GM19397 (cell line): ENCODE measurements around the gene RSRC1.
"Not testable (repeated sequence)": the region's sequence is repeated elsewhere in the genome, so short reads cannot be mapped to it uniquely, and the experiment has no call there.

Experiments
- ATAC-seq: cut with Tn5 transposase; IDR thresholded peaks from one replicate; pipeline ENCODE4 v1.9.1; 2021; ENCODE audit warnings: mild to moderate bottlenecking, moderate library complexity; ENCODE audit not compliant: unreplicated experiment

RSRC1 gene

DNA sequence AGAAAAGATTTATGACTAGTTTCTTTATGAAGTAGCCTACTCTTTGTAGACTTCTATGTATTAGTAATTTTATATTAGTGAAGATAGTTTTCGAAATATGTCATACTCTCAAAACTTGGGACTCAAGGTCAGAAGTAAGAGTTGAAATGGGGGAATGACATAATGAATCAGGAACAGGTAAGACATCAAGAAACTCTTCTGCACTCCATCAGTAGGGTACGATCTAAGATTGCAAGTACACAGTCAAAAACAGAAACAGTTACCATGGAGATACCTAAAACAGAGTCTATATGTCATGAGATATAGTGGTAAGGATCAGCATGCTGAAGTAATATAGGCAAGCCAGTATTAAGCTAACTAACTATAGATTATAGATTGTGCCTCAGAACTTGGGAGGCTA, 274.1 kb downstream of the RSRC1 start:
- ATAC-seq = no peak

DNA sequence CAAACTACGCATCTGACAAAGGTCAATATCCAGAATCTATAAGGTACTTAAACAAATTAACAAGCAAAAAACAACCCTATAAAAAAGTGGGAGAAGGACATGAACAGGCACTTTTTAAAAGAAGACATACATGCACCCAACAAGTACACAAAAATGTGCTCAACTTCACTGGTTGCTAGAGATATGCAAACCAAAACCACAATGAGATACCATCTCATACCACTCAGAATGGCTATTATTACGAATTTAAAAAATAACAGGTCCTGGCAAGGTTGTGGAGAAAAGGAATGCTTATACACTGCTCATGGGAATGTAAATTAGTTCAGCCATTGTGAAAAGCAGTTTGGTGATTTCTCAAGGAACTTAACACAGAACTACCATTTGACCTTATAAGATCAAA, 285.5 kb downstream of the RSRC1 start:
- no peak for ATAC-seq

DNA sequence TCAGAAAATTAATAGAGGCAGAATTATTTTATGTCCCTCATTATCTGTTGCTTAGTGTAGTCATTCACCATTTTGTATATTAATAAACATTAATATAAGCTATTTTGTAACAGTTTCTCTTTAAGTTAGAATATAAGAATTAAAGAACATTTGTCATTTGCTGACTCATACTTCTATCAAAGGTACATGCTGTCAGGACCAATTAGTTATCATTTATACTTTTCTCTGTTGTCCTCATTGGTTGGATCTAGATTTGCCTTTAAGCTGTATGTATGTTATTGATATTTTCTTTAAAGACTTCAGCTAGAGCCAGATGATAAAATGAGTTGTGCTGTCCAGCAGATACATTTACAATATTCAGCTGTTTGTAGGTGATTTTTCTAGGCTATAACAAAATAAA, 292.7 kb downstream of the RSRC1 start:
- no peak for ATAC-seq

DNA sequence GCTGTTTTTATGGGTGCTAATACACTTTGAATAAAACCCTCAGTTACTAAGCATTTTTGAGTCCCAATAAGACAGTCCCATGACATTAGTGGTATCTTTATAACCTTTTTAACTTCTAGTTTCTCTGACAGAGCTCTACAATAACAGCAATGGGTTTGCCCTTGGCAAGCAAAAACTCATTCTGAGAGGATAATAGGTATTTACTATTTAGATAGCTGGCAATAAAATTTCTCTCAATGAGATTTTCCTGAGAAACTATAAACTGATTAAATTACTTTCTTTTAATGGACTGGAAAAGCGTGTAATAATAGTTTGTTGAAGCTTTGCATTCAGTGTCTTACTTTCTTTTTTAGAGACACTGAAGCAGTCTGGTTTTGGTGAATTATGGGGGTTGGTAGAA, 293.1 kb downstream of the RSRC1 start:
- ATAC-seq = no peak

DNA sequence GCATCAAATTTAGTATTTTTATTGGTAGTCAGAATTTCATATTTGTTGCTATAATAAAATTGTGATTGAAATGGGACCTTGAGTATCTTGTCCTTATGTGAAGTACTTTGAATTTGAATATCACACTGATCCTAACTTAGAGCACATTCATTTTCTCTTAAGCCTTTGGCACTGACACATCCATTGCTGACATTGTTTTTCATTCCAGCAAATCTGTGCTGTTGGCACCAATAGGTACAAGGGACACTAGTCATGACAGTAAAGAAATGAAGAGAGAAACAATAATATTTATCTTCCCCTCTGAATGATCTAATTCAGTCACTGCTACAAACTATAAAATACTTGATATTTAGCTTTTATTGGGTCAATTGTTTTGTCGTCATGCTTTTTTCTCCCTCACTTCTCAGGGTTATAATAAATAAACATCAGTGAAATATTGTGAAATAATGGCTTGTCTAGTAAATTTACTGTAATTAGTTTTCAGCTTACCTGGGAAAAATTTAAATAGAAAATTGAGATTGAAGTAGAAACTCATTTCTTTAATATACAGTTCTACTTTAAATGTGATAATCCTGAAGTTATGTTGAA, 294.3 kb downstream of the RSRC1 start:
- no peak for ATAC-seq

DNA sequence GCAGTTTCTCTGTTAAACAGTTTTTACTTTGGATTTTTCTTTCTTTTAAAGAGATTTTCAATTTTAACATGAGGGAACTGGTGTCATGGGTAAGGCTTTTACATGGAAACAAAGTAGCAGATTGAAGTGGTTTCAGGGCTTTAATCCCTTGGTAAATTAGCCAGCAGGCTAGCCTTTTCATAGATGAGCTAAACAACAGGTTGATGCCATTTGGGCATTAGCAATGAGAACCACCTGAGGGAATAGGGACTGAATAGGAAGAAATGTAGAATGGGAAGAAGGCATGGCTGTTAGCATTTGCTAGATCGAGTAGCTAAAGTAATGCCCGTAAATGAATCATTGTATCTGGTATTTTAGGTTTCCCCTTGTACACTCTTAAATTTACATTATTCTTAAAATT, 295.6 kb downstream of the RSRC1 start:
- ATAC-seq = no peak

DNA sequence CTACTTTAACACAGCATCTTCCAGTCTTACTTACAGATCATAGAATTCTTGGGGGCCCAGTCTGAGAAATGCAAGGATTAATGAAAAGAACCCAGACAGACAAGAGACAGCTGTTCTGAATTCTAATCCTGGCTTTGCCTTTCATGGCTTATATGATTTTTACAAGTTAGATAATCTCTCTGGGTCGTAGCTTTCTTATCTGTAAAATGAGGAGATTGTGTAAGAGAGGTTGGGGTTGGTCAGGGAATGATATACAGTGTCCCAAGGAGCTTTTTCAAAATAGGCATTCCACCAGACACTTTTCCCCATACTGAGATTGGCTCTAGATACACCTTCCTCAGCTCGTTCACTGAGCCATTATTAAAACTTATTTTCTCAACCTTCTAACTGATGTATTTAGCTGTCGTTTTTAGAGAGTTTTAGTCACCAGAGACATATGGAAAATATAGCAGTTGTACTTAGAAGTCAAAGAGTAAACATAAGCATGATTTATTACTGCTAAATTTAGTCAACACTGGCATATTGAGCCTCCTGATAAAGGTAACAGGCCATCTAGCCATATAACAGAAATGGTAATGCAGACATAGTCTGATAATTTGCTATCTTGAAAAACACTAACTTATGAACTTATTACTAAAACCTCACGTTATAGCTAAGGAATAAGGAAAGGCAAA, 298.1 kb downstream of the RSRC1 start:
- no peak for ATAC-seq

DNA sequence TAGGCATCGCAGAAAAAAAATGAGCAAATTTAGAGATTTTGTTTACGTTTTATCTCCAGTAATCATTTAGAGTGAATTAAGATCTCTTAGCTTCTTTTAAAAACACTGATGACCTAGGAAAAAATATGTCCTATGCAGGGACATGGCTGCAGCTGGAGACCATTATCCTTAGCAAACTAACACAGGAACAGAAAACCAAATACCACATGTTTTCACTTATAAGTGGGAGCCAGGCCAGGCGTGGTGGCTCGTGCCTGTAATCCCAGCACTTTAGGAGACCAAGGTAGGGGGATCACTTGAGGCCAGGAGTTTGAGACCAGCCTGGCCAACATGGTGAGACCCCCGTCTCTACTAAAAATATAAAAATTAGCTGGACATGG, 298.6 kb downstream of the RSRC1 start:
- not testable (repeated sequence) for ATAC-seq

DNA sequence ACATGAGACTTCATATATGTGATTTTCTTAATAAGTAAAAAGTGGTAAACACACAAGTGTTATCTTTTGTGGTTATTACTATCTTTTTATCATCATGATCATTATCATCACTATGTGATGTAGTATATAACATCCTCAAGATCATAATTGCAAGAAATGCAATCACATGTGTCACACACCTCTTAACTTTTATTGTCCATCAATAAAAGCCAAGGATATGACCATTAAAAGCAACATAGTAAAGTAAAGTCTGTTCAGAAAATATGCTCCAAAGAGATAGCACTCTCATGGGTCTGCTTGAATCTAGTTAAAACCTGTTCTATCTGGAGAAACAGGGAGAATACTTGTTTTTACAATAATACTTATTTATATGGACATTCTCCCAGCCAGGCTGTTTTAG, 308.1 kb downstream of the RSRC1 start:
- no peak for ATAC-seq

DNA sequence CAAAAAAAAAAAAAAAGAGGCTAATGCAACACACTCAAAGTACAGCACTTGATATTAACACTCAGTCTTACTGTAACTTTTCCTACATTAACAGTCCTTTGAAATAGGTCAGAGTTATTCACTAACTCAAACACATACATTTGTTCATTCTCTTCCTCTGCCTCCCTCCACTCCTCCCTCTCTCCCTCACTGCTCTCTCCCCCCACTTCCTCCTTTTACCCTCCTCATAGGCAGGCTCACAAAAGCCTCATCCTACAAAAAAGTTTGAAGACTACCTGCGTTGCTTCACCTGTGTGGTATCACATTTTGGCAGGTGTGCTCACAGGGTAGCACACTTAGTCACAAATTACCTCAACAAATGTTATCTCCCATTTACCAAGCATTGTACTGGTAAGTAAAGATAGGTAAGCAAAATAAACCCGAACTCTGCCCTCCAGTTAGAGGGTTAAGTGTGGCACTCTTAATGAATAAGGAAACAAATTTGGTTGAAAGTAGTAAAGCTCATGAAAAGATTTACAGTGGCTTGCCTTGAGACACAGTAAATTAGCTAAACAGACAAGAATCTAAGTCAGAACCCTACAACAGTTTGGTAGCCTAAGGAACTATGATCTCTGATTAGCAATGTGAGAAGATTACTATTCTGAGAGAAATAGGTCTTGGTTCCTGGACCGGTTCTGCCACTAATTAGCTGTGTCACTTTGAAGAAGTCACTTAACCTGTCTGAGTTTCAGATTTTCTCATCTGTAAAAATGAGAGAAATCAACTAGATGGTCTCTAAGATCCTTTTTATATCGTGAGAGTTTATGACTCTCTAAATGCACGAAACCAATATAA, 310.1 kb downstream of the RSRC1 start:
- no peak for ATAC-seq

DNA sequence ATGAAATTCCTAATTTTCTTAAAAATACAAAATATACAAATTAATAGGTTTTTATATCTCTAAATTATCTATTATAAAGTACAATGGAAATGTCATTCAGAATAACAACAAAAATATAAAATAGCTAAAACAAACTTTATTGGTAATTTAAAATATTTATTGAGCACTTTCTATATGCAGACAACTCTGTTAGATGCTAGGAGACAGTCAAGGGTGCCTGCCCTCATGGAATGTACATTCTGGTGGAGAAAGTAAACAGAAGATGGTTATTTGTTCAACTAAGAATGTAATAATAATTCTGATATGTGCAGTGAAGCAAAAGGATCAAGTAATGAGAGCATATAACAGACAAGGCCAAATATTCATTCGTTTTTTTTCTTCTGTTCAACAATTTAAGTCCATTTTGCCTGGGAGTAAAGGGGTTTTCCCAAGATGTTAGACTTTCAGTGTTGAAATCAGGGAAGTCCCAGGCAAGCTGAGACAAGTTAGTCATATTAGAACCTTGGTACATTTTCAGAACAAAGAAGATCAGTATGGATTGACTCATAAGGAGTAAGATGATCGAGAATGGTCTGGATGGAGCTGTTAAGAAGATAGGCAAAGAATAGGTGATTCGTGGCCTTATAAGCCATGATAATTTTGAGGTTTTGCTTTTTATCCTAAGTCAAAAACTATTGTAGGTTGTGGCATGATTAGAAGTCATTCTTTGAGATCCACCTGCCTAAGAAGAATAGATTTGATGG, 310.9 kb downstream of the RSRC1 start:
- ATAC-seq = peak; percentile 84

DNA sequence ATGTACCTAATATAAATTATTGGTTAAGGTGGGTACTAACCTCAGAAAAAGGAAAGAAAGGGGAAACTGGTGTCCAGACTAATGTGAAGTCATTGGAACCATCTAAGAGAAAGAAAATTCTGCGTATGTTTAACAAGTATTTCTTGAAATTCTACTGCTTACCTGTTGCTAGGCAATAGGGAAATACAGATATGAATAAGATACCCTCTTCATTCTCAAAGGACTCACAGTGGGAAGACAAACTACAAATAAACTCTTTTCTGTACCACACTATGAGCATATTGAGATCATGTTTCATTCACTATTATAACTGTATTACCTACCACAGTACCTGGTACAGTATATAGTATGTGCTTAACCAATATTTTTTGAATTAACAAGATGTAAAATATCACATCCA, 320.6 kb downstream of the RSRC1 start:
- ATAC-seq = no peak

DNA sequence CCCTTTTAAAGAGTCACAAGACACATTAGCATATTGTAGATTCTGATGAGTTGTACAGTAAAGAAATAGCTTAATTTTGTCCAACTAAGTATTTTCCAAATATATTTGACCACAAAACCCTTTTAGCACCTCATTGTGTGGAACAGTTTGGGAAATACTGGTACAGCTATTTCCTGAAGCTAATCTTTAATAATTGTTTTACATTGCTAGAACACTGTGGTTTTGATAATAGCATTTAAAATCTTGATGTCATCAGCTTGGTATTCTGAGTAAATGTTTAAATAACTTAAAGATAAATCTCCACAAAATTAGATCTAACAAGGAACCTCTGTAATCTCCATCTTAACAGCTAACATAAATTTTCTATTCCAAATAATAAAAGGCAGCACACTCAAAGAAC, 321.1 kb downstream of the RSRC1 start:
- ATAC-seq = no peak

DNA sequence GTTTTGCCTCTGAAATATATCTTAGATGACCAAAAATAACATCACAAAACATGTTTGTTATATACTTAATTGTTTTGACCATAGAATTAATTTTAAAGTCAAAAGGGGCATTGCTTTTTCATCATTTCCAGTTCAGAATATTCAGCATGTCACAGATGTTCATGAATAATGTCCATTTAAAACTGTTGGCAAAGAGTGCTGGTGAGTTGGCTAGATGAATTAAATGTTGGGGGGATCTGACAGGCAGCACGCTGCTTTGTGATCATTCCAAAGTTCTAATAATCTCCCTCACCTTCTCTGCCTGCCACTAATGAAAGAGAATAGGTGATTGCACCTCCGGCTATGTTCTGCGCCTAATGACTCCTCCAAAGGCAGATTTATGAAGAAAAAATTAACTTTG, 321.9 kb downstream of the RSRC1 start:
- no peak for ATAC-seq

DNA sequence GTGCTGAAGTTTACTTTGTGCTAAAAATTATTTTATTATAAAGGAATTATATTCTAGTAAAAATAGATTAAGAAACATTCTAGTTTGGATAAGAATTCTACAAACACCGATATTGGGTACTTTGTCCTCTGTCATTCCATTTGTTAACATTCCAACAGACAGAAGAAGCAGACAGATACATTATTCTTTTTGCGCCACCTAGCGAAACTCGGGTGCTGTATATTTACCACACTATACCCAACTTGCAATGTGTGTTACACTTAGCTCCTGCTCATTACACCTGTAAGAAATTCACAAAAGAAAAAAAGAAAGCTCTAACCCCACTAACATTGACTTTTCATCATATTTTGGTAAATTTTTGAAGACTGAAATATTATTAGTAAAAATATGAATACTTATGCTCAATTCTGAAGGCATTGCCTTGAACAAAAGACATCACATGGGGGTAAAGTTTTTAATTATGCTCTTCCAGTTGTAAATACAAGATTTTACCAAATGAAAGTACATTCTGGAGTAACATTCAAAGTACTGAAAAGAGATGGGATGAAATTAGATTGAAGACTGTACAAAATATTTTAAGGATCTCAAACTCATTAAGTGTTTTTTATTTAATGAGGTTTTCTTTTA, 324.6 kb downstream of the RSRC1 start:
- peak; percentile 75 for ATAC-seq

DNA sequence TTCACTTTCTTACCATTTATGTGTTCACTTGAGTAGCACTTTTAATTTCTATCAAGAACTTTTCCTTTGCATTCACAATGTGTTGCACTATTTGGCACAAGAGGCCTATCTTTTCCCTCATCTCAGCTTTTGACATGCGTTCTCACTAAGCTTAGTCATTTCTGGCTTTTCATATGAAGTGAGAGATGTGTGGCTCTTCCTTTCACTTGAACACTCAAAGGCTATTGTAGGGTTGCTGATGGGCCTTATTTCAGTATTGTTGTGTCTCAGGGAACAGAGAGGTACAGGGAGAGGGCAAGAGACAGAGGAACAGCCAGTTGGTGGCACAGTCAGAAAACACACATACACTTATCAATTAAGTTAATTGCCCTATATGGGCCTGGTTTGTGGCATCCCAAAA, 333.7 kb downstream of the RSRC1 start:
- peak; percentile 87 for ATAC-seq

DNA sequence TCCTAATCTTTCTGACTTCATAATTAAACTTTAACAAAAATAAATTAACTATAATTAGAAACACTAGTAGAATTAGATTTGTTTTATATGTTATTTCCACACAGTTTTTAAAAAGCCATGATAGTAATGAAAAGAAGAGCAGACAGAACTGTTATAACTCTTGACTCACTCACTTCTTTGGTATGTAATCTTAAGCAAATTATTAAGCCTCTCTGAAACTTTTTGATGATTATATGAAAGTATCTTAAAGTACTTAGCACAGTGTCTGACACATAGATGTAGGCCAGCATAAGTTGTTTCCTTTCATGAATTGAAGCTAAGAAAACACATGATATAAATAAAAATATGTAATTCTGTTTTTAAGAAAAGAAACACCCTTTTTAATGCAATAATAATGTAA, 337.5 kb downstream of the RSRC1 start:
- no peak for ATAC-seq

DNA sequence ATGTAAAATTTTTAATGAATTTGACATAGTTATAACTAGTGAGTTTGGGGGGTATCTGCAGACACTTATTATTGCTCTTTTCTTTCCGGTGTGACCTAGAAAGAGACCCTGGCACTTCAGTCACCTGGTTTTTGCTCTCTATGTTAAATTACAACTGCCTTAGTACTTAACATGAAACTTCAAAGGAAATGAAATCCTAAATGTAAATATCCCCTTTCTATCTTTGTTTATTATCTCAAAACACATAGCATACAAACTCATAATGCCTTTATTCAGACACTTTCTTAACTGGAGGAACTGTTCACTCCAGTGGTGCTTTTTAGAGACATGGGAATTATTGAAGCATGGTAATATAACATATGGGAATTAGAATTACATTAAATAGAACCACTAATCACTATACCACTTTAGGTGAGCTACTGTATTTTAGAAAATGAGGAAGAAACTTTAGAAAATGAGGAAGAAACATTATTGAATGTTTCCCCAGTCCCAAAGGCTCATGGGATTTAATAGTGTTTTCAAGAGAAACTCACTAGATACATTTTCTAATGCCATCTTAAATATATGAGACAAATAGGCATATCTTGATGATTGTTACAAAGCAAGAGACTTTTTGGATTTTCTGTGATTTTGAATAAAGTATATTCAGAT, 341.6 kb downstream of the RSRC1 start:
- ATAC-seq = no peak

DNA sequence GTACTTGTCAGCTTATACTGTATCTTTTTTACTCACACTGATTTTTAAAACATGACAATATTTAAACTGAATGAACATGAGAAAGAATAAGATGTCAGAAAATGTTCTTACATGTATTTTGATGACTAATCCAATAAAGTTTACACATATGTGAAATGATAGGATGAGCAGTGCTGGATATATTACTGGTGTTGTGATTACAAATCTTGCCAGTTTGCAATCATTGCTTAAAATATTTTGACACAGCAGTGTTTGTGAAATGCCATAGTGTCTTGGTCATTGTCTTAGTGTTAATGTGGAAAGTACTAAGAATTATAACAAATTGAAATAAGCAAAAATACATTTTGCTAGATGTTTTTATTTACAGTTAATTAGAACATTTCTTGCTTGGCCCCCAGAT, 342.4 kb downstream of the RSRC1 start:
- ATAC-seq = no peak

DNA sequence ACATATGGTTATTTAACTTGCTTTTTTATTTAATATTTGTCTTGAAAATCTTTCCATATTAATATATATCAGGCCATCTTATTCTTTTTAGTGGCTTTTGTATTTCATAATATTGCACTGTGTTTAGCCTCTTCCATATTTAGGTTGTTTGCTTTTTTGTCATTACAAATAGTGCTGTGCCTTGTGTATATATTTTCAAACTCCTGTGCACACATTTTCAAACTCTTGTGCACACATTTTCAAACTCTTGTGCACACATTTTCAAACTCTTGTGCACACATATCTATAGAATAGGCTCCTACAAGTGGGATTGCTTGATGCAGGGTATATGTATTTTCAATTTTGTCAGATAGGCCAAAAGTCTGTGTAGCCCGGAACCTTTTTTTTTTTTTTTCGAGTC, 343.1 kb downstream of the RSRC1 start:
- ATAC-seq = no peak

DNA sequence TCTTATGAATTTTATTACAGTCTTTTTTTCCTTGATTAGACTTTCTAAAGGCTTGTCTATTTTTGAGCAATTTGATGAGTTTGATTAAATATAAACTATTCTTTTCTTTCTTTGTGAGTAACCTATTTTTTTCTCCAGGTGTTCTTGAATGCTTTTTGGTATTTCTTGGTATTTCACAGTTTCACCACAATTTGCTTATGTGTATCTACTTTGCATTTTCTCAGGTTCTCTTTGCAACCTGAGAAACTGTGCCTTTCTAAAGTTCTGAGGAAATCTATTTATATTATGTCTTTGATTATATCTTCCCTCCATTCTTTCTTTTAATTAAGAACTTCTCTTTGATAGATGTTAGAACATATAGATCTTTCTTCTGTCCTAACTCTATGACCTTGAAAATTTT, 344.0 kb downstream of the RSRC1 start:
- ATAC-seq = no peak
